Choroid plexus epithelial cell (primary cell): Measurements from ENCODE around the gene TIPARP.
"Not testable (repeated sequence)": the region's sequence is repeated elsewhere in the genome, so short reads cannot be mapped to it uniquely, and the experiment has no call there.

ENCODE experiments used
- DNase-seq: peaks from one replicate; pipeline ENCODE4 v3.0.0-alpha.2; 2010; ENCODE audit warnings: low read depth
- H3K4me3 ChIP-seq: 2 replicates; pipeline ENCODE4 v1.5.1; 2011; ENCODE audit warnings: low read depth, mild to moderate bottlenecking, control low read depth, low read length, moderate library complexity
- CTCF ChIP-seq: conservative IDR thresholded peaks from 2 replicates; pipeline ENCODE4 v1.5.1; 2011; ENCODE audit warnings: low read depth, mild to moderate bottlenecking, control low read depth, inconsistent platforms, low read length, moderate library complexity

TIPARP gene

GRCh38 chr3:156705761-156706616, 31.6 kb downstream of the TIPARP start:
- no peak for TF ChIP-seq CTCF
- no peak overlapping the region for H3K4me3 ChIP-seq
- DNase-seq = peak; percentile 39

- H3K4me3 ChIP-seq = no peak overlapping the region
- TF ChIP-seq CTCF = no peak
- DNase-seq = no peak
These were observed 33.2 kb downstream of the TIPARP start for GRCh38 chr3:156707588-156707987.

- DNase-seq = no peak
- no peak for TF ChIP-seq CTCF
- H3K4me3 ChIP-seq = no peak overlapping the region
These were observed 36.0 kb downstream of the TIPARP start for GRCh38 chr3:156710429-156710828.

- no peak overlapping the region for H3K4me3 ChIP-seq
- no peak for DNase-seq
- TF ChIP-seq CTCF = no peak
These were observed 36.7 kb downstream of the TIPARP start for GRCh38 chr3:156711113-156711512.

- peak; percentile 52 for DNase-seq
- H3K4me3 ChIP-seq = not testable (repeated sequence)
These were observed 37.6 kb downstream of the TIPARP start for GRCh38 chr3:156711944-156712343.

- no peak for TF ChIP-seq CTCF
- DNase-seq = no peak
- H3K4me3 ChIP-seq = no peak overlapping the region
These were observed 41.9 kb downstream of the TIPARP start for GRCh38 chr3:156716105-156716862.

GRCh38 chr3:156718622-156719306, 44.4 kb downstream of the TIPARP start:
- TF ChIP-seq CTCF = no peak
- peak; percentile 17 for DNase-seq
- H3K4me3 ChIP-seq = no peak overlapping the region
